Measurements from ENCODE around the gene SLC4A5.

Gene SLC4A5

GRCh38 chr2:74392449-74392743 lies 49.2 kb upstream of the SLC4A5 start:
- POLR2A ChIA-PET, result interaction anchor here (0.6 to 2.1 kb wide), 10 partner anchors 9 to 90 kb away, joined by 3 to 20 read pairs (median 4); partner anchors contain the start of genes CCDC142, DCTN1, INO80B and TTC31

GRCh38 chr2:74391580-74392448 lies 48.6 kb upstream of the SLC4A5 start:
- Histone ChIP-seq H3K4me3 (ENCODE audit: low read depth, low read length) (peak overlapping the region; percentile 92), H3K27ac (ENCODE audit: extremely low read depth, low read depth, low read length) (peak overlapping the region; percentile 91), H3K9me3 (ENCODE audit: control insufficient read depth, insufficient read depth, low read depth, low read length) (no peaks in the 10 kb centered on the region), H3K36me3 (ENCODE audit: control insufficient read depth in 2 of 2, insufficient read depth in 1 of 2, low read length in 2 of 2) (peaks cover 0 to 10% of the 10 kb centered on the region in 2 experiments; a peak in 2 of 3 replicates), H3K4me1 (ENCODE audit: control insufficient read depth, insufficient read depth, low read length) (peaks cover 8% of the 10 kb centered on the region; the same call in 1 of the 2 replicates)
- ChIA-PET POLR2A (interaction anchor here (0.5 to 2.1 kb wide), 18 partner anchors 9 to 655 kb away, joined by 3 to 20 read pairs (median 5); partner anchors contain the start of genes CCDC142, DCTN1, INO80B and STAMBP), CTCF (interaction anchor here (0.6 to 3.9 kb wide), 22 partner anchors 8 to 211 kb away, joined by 3 to 35 read pairs (median 4); no protein-coding TSS in a partner anchor)
- 0 out of 2 replicates have a peak, but pooled peaks have one; percentile 24 for TF ChIP-seq YY1 (tag by site-specific recombination; IDR thresholded peaks at IDR 0.05)
- no peak for TF ChIP-seq INSM2 (tag by site-specific recombination; IDR thresholded peaks at IDR 0.05)
- TF ChIP-seq ZNF664 (tag by site-specific recombination; IDR thresholded peaks at IDR 0.05), result peak; percentile 68
- no peak for TF ChIP-seq ZNF704 (tag by site-specific recombination; IDR thresholded peaks at IDR 0.05)
- TF ChIP-seq ZFHX2 (tag by site-specific recombination; conservative IDR thresholded peaks at IDR 0.05), result peak; percentile 26
- TF ChIP-seq ZNF354C (tag by site-specific recombination; IDR thresholded peaks at IDR 0.05; ENCODE audit: borderline replicate concordance, low read depth), result no peak
- TF ChIP-seq ZNF18 (tag by site-specific recombination; IDR thresholded peaks at IDR 0.05), result no peak
- TF ChIP-seq GLIS2 (tag by site-specific recombination; IDR thresholded peaks at IDR 0.05), result peak; percentile 77

More at GRCh38 chr2:74392449-74392743, 49.2 kb upstream of the SLC4A5 start:
- Histone ChIP-seq H3K36me3 (ENCODE audit: control insufficient read depth in 2 of 2, insufficient read depth in 1 of 2, low read length in 2 of 2) (peaks cover 0 to 10% of the 10 kb centered on the region in 2 experiments; a peak in 2 of 3 replicates), H3K27ac (ENCODE audit: extremely low read depth, low read depth, low read length) (0 out of 2 replicates have a peak overlapping the region, but pooled peaks have one; percentile 91), H3K4me3 (ENCODE audit: low read depth, low read length) (no peak overlapping the region), H3K9me3 (ENCODE audit: control insufficient read depth, insufficient read depth, low read depth, low read length) (no peaks in the 10 kb centered on the region), H3K4me1 (ENCODE audit: control insufficient read depth, insufficient read depth, low read length) (peaks cover 8% of the 10 kb centered on the region; the same call in 1 of the 2 replicates)
- TF ChIP-seq WT1 (tag by site-specific recombination; IDR thresholded peaks at IDR 0.05), result no peak
- TF ChIP-seq ZNF362 (tag by site-specific recombination; IDR thresholded peaks at IDR 0.05), result no peak
- TF ChIP-seq ZNF639 (tag by site-specific recombination; IDR thresholded peaks at IDR 0.05), result no peak
- TF ChIP-seq ZNF585B (tag by site-specific recombination; IDR thresholded peaks at IDR 0.05), result no peak
- TF ChIP-seq ZNF785 (tag by site-specific recombination; IDR thresholded peaks at IDR 0.05), result no peak
- no peak for TF ChIP-seq ZNF366 (tag by site-specific recombination; conservative IDR thresholded peaks at IDR 0.05)
- TF ChIP-seq ZNF155 (tag by site-specific recombination; IDR thresholded peaks at IDR 0.05), result no peak
- TF ChIP-seq SCRT1 (tag by site-specific recombination; IDR thresholded peaks at IDR 0.05; ENCODE audit: borderline replicate concordance), result no peak
- TF ChIP-seq ZFP41 (tag by site-specific recombination; IDR thresholded peaks at IDR 0.05; ENCODE audit: borderline replicate concordance), result no peak
- TF ChIP-seq ZNF169 (tag by site-specific recombination; IDR thresholded peaks at IDR 0.05), result no peak
- no peak for TF ChIP-seq PRDM10 (tag by site-specific recombination; IDR thresholded peaks at IDR 0.05)
- TF ChIP-seq MZF1 (tag by site-specific recombination; IDR thresholded peaks at IDR 0.05; ENCODE audit: borderline replicate concordance), result no peak
- CTCF ChIA-PET, result interaction anchor here (0.6 to 3.9 kb wide), 11 partner anchors 7 to 260 kb away, joined by 3 to 35 read pairs (median 3); no protein-coding TSS in a partner anchor

All from HEK293 (cell line).